ENCODE results near the gene ATP9B.

DNA sequence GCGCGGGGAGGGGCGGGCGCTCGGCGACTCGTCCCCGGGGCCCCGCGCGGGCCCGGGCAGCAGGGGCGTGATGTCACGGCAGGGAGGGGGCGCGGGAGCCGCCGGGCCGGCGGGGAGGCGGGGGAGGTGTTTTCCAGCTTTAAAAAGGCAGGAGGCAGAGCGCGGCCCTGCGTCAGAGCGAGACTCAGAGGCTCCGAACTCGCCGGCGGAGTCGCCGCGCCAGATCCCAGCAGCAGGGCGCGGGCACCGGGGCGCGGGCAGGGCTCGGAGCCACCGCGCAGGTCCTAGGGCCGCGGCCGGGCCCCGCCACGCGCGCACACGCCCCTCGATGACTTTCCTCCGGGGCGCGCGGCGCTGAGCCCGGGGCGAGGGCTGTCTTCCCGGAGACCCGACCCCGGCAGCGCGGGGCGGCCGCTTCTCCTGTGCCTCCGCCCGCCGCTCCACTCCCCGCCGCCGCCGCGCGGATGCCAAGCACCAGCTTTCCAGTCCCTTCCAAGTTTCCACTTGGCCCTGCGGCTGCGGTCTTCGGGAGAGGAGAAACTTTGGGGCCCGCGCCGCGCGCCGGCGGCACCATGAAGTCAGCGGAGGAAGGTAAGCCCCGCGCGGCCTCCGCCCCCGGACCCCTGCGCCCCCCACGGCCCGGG, 326.7 kb downstream of the ATP9B start, which contains the start of gene NFATC1:
- TF ChIP-seq CTCF (conservative IDR thresholded peaks at IDR 0.05) (no peak), EZH2 (IDR thresholded peaks at IDR 0.05; ENCODE audit: low read depth) (no peak)

Data from PC-9 (cell line).